CD14-positive monocyte (primary cell): ENCODE results near the gene ZAP70. TPM values are rescaled to one million over a fixed set of nuclear protein-coding genes. Genes with fewer than 3 reads are reported as not detected.

ENCODE experiments used
- DNase-seq, 3 donors: peaks; one replicate each; pipeline ENCODE4 v3.0.0-alpha.2; 2011 to 2022
- H2AFZ ChIP-seq: 2 replicates; pipeline ENCODE4 v1.6.0; 2012; ENCODE audit warnings: mild to moderate bottlenecking, low read depth, low read length, inconsistent platforms; ENCODE audit not compliant: insufficient read depth, poor library complexity, severe bottlenecking
- H3K27ac ChIP-seq, 2 donors: 1 replicate in 1 of 2; 2 replicates in 1 of 2; pipeline ENCODE4 v1.5.1; 2012 to 2013; ENCODE audit warnings: low read length in 2 of 2, control low read depth in 1 of 2, inconsistent platforms in 1 of 2, low read depth in 1 of 2, mild to moderate bottlenecking in 1 of 2
- H3K27me3 ChIP-seq, 2 donors: one replicate each; pipeline versions ENCODE4 v1.6.0 to v1.6.1; 2011 to 2013; ENCODE audit warnings: low read length in 2 of 2; ENCODE audit not compliant: control insufficient read depth in 2 of 2, insufficient read depth in 2 of 2
- H3K36me3 ChIP-seq, 2 donors: replicated peaks in 1 of 2; 1 replicate in 1 of 2; 2 replicates in 1 of 2; pipeline versions ENCODE4 v1.5.1 to v1.6.1; 2012 to 2013; ENCODE audit warnings: low read length in 2 of 2, control low read depth in 1 of 2, inconsistent platforms in 1 of 2, mild to moderate bottlenecking in 1 of 2; ENCODE audit not compliant: insufficient read depth in 2 of 2, control insufficient read depth in 1 of 2
- H3K4me1 ChIP-seq, 2 donors: 1 replicate in 1 of 2; 2 replicates in 1 of 2; pipeline versions ENCODE4 v1.5.1 to v1.6.1; 2012 to 2013; ENCODE audit warnings: low read length in 2 of 2, control low read depth in 1 of 2, inconsistent platforms in 1 of 2, mild to moderate bottlenecking in 1 of 2, moderate library complexity in 1 of 2; ENCODE audit not compliant: insufficient read depth in 2 of 2, control insufficient read depth in 1 of 2
- H3K4me2 ChIP-seq: replicated peaks from 2 replicates; pipeline ENCODE3; 2012; ENCODE audit warnings: low read length, moderate library complexity, mild to moderate bottlenecking; ENCODE audit not compliant: poor library complexity, severe bottlenecking; ENCODE audit errors: extremely low read depth
- H3K4me3 ChIP-seq, 3 experiments: fragments of 200-600 bp in 1 of 3; sonication (generic) in 1 of 3; replicated peaks in 1 of 3; 1 replicate in 2 of 3; 2 replicates in 1 of 3; pipeline ENCODE4 v1.5.1; 2011 to 2013; ENCODE audit warnings: low read length in 3 of 3, mild to moderate bottlenecking in 3 of 3, control low read depth in 2 of 3, low read depth in 2 of 3, inconsistent platforms in 1 of 3, moderate library complexity in 1 of 3
- H3K79me2 ChIP-seq: 2 replicates; pipeline ENCODE4 v1.6.0; 2012; ENCODE audit warnings: mild to moderate bottlenecking, control low read depth, inconsistent platforms, low read length, moderate library complexity; ENCODE audit not compliant: insufficient read depth
- H3K9ac ChIP-seq: 2 replicates; pipeline ENCODE4 v1.6.0; 2017; ENCODE audit warnings: low read length, mild to moderate bottlenecking; ENCODE audit not compliant: insufficient read depth, poor library complexity, severe bottlenecking
- H3K9me3 ChIP-seq, 2 donors: replicated peaks in 1 of 2; 1 replicate in 1 of 2; 2 replicates in 1 of 2; pipeline versions ENCODE4 v1.5.1 to v1.6.1; 2012 to 2013; ENCODE audit warnings: low read length in 2 of 2, control low read depth in 1 of 2; ENCODE audit not compliant: control insufficient read depth in 1 of 2, insufficient read depth in 1 of 2
- H4K20me1 ChIP-seq: 2 replicates; pipeline ENCODE4 v1.6.0; 2012; ENCODE audit warnings: mild to moderate bottlenecking, low read length, control low read depth, moderate library complexity; ENCODE audit not compliant: insufficient read depth
- H3K27ac Mint-ChIP-seq, 7 donors: one replicate each; pipeline ENCODE4 v1.8.0; 2020; ENCODE audit warnings: mild to moderate bottlenecking in 7 of 7, mixed read lengths in 7 of 7, moderate library complexity in 6 of 7, inconsistent platforms in 2 of 7
- H3K27me3 Mint-ChIP-seq, 3 donors: one replicate each; pipeline ENCODE4 v1.8.0; 2021 to 2022; ENCODE audit warnings: low read depth in 3 of 3, mild to moderate bottlenecking in 3 of 3, mixed read lengths in 3 of 3, moderate library complexity in 3 of 3, inconsistent platforms in 1 of 3
- H3K36me3 Mint-ChIP-seq, 2 donors: one replicate each; pipeline ENCODE4 v1.8.0; 2020; ENCODE audit warnings: mixed read lengths in 2 of 2, inconsistent platforms in 1 of 2, mild to moderate bottlenecking in 1 of 2
- H3K4me1 Mint-ChIP-seq: one replicate; pipeline ENCODE4 v1.8.0; 2020; ENCODE audit warnings: mild to moderate bottlenecking, mixed read lengths
- H3K4me3 Mint-ChIP-seq, 2 donors: one replicate each; pipeline ENCODE4 v1.8.0; 2020; ENCODE audit warnings: mild to moderate bottlenecking in 2 of 2, mixed read lengths in 2 of 2, moderate library complexity in 1 of 2
- H3K9me3 Mint-ChIP-seq, 7 donors: one replicate each; pipeline ENCODE4 v1.8.0; 2020 to 2022; ENCODE audit warnings: mixed read lengths in 7 of 7, mild to moderate bottlenecking in 6 of 7, moderate library complexity in 6 of 7, inconsistent platforms in 2 of 7
- WGBS: methylation state at CpG from one replicate; pipeline ENCODE4 v1.1.5; 2013; ENCODE audit warnings: missing lambda C conversion rate; ENCODE audit not compliant: insufficient coverage; 5-methylcytosine and 5-hydroxymethylcytosine counted together
- intact Hi-C, 2 donors: fragments of 100-400 bp; cut with micrococcal nuclease; formaldehyde crosslinking; loops; one replicate each; pipeline versions ENCODE4 v1.15.0 to v1.15.1; 2023
- polyA plus RNA-seq, 3 donors: library from polyadenylated mRNA; depleted of rRNA in 1 of 3; unstranded in 2 of 3; stranded (reverse) in 1 of 3; fragments of 300-500 nt in 2 of 3; fragments of >200 nt in 1 of 3; fragmentation: Illumina TruSeq in 2 of 3; gene quantifications; 1 replicate in 2 of 3; 2 replicates in 1 of 3; pipeline ENCODE4 v1.2.3, GENCODE V29; 2012 to 2021
- TF ChIP-seq, protein P1 (sequence below): fragments of 200-600 bp; IDR thresholded peaks from one replicate; pipeline ENCODE4 v1.8.0; 2022; ENCODE audit warnings: antibody characterized with exemption, mild to moderate bottlenecking

The ZAP70 gene
- polyA plus RNA-seq, 3 donors = 0.30 to 0.69 (median 0.38) TPM

DNA sequence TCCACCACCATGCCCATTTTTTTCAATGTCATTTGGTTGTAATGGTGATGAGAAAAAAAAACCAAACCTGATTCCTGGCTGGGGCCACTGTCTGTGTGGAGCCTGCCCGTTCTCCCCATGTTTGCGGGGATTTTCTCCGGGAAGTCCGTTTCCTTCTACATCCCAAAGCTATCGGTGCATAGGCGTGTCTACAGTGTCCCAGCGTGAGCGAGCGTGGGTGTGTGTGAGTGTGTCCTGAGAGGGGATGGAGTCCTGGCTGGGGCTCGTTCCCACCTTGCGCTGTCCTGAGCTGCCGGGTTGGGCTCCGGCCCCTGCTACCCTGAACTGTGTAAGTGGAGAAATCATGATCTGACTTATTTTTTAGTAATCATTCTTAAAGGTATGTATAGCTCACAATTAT, 7.3 kb upstream of the ZAP70 start:
- Histone ChIP-seq H3K4me1 (no peaks in the 10 kb centered on the region), H2AFZ (no peak overlapping the region), H3K9ac (no peak overlapping the region), H3K36me3 (no peaks in the 10 kb centered on the region), H3K4me3 (no peak overlapping the region), H3K9me3 (no peaks in the 10 kb centered on the region), H3K4me2 (no peak overlapping the region), H4K20me1 (no peaks in the 10 kb centered on the region), H3K27ac (no peak overlapping the region), H3K27me3 (no peaks in the 10 kb centered on the region), H3K79me2 (no peaks in the 10 kb centered on the region)
- H3K36me3 Mint-ChIP-seq = no peaks in the 10 kb centered on the region
- TF ChIP-seq, protein P1, sequence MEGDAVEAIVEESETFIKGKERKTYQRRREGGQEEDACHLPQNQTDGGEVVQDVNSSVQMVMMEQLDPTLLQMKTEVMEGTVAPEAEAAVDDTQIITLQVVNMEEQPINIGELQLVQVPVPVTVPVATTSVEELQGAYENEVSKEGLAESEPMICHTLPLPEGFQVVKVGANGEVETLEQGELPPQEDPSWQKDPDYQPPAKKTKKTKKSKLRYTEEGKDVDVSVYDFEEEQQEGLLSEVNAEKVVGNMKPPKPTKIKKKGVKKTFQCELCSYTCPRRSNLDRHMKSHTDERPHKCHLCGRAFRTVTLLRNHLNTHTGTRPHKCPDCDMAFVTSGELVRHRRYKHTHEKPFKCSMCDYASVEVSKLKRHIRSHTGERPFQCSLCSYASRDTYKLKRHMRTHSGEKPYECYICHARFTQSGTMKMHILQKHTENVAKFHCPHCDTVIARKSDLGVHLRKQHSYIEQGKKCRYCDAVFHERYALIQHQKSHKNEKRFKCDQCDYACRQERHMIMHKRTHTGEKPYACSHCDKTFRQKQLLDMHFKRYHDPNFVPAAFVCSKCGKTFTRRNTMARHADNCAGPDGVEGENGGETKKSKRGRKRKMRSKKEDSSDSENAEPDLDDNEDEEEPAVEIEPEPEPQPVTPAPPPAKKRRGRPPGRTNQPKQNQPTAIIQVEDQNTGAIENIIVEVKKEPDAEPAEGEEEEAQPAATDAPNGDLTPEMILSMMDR = no peak
- peaks cover 0 to 3% (median 0%) of the 10 kb centered on the region in 7 donors for H3K9me3 Mint-ChIP-seq
- WGBS = 100% methylated on average over 3 of the region's 13 CpGs
- intact Hi-C loops = loop anchor here in 1 of 2 donors (10.0 kb wide), 1 partner anchor 679 kb away; no protein-coding TSS in a partner anchor
- no peak overlapping the region for H3K4me3 Mint-ChIP-seq
- H3K27ac Mint-ChIP-seq = no peak overlapping the region
- peaks cover 1 to 7% (median 4%) of the 10 kb centered on the region in 3 donors for H3K27me3 Mint-ChIP-seq
- DNase-seq = no peak
- peaks cover 4% of the 10 kb centered on the region for H3K4me1 Mint-ChIP-seq

DNA sequence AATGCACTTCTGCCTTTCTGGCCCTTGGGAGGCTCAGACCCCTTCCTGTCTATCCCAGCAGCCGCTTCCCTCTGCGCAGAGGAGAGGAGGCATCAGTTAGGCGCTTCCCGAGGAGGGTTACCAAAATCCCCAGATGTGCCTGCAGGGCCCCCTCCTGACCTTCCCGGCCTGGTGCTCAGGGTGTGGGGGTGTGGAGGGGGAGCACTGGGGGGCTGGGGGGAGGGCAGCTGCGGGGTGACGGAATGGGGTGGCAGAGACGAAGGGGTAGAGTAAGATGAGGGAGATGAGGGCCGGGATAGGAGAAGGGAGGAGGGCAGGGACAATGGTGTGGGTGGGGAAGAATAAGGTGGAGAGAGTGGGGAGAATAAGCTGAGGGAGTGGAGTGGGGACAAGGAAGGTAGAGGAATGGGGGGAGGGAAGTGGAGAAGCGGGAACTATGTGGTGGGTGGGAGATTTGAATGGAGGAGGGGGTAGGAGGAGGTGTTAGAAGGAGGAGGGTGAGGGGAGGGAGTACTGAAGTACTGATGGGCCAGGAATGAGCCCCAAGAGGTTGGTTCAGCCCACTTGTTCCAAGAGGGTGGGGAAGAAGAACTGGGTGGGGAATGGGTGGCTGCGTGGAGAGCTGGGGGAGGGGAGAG, 6.5 kb upstream of the ZAP70 start:
- Mint-ChIP-seq H3K27ac (no peak overlapping the region), H3K27me3 (peaks cover 1 to 5% (median 4%) of the 10 kb centered on the region in 3 donors), H3K4me1 (peaks cover 4% of the 10 kb centered on the region), H3K9me3 (peaks cover 0 to 3% (median 0%) of the 10 kb centered on the region in 7 donors), H3K4me3 (no peak overlapping the region), H3K36me3 (no peaks in the 10 kb centered on the region)
- H3K36me3 ChIP-seq = no peaks in the 10 kb centered on the region
- TF ChIP-seq, protein P1 = no peak
- H2AFZ ChIP-seq = no peak overlapping the region
- no peaks in the 10 kb centered on the region for H3K79me2 ChIP-seq
- H4K20me1 ChIP-seq = no peaks in the 10 kb centered on the region
- H3K27me3 ChIP-seq = no peaks in the 10 kb centered on the region
- no peak overlapping the region for H3K27ac ChIP-seq
- H3K4me3 ChIP-seq = no peak overlapping the region
- no peaks in the 10 kb centered on the region for H3K4me1 ChIP-seq
- H3K9me3 ChIP-seq = no peaks in the 10 kb centered on the region
- 90% methylated on average over 4 of the region's 11 CpGs for WGBS
- intact Hi-C loops = loop anchor here in 1 of 2 donors (10.0 kb wide), 1 partner anchor 678 kb away; no protein-coding TSS in a partner anchor
- H3K4me2 ChIP-seq = no peak overlapping the region
- no peak for DNase-seq
- H3K9ac ChIP-seq = no peak overlapping the region
